ENCODE results near the gene ATP8A2.

- TF ChIP-seq CHD2 (IDR thresholded peaks at IDR 0.05; ENCODE audit: low read length) (no peak), SIN3A (conservative IDR thresholded peaks at IDR 0.05 in 1 of 2, IDR thresholded peaks at IDR 0.05 in 1 of 2; ENCODE audit: low read depth in 1 of 2, low read length in 2 of 2) (no peak), CEBPB (IDR thresholded peaks at IDR 0.05; ENCODE audit: low read depth, low read length) (no peak), CTCF (IDR thresholded peaks at IDR 0.05; ENCODE audit: control extremely low read depth in 1 of 3, insufficient read depth in 1 of 3, low read depth in 1 of 3, low read length in 3 of 3) (no peak), KDM5A (IDR thresholded peaks at IDR 0.05; ENCODE audit: low read length) (no peak), SIRT6 (IDR thresholded peaks at IDR 0.05; ENCODE audit: low read length) (no peak)
Observed at GRCh38 chr13:25422153-25422552, 50.4 kb downstream of the ATP8A2 start.

Measured in H1 (cell line).